Esophagus squamous epithelium (tissue), 4 donors: ENCODE measurements around the gene PSMB7.

Source experiments
- POLR2A ChIP-seq, 4 donors: fragments of 450-650 bp; IDR thresholded peaks; one replicate each; pipeline ENCODE4 v1.6.1; 2017; ENCODE audit warnings: antibody characterized with exemption in 4 of 4, mild to moderate bottlenecking in 4 of 4, moderate library complexity in 3 of 4
- TF ChIP-seq, protein P1 (sequence below), 6 experiments: fragments of 450-650 bp in 4 of 6; fragments of 200-600 bp in 2 of 6; sonication (generic) in 2 of 6; IDR thresholded peaks; one replicate each; pipeline ENCODE4 v1.5.1; 2016 to 2019; ENCODE audit warnings: antibody characterized with exemption in 6 of 6, mild to moderate bottlenecking in 4 of 6, moderate library complexity in 4 of 6

DNA sequence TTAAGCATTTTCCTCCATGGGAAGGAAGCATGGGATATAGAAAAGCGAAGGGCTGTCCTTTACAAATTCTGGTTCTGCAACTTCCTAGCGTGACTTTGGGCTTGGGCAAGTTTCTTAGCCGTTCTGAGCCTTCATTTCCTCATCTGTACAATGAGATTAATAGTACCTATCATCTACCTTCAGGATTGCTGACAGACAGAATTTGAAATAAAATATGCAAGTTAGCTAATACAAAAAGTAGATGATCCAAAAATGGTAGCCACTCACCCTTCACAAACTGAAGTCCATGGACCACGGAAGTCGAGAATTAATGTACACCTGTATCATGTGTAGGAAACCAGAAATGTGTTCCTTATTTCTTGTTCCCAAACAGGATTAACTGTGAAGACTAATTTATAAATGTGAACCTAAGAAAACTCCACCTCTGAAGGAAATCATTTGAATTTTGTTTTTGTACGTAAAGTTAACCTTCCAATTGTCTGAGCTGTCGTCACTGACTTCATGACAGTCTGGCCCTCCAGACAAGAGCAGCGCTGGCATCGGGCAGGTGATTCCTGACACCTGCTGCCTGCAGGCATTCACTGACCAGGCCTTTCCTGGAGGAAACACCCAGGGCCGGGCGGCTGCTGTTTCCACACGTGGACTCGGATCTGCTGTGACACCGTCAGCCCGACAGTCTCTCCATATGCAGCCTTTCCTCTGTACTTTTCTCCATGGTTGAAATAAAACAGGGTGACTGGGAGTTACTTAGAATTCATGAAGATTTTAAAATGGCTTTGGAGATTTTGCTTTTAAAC lies 63.4 kb downstream of the PSMB7 start:
- TF ChIP-seq, protein P1, sequence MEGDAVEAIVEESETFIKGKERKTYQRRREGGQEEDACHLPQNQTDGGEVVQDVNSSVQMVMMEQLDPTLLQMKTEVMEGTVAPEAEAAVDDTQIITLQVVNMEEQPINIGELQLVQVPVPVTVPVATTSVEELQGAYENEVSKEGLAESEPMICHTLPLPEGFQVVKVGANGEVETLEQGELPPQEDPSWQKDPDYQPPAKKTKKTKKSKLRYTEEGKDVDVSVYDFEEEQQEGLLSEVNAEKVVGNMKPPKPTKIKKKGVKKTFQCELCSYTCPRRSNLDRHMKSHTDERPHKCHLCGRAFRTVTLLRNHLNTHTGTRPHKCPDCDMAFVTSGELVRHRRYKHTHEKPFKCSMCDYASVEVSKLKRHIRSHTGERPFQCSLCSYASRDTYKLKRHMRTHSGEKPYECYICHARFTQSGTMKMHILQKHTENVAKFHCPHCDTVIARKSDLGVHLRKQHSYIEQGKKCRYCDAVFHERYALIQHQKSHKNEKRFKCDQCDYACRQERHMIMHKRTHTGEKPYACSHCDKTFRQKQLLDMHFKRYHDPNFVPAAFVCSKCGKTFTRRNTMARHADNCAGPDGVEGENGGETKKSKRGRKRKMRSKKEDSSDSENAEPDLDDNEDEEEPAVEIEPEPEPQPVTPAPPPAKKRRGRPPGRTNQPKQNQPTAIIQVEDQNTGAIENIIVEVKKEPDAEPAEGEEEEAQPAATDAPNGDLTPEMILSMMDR (IDR thresholded peaks at IDR 0.05), result no peak
- no peak for TF ChIP-seq POLR2A (IDR thresholded peaks at IDR 0.05)
